NT2/D1 (cell line): ENCODE data around the gene AGBL2.

ENCODE experiments used
- SUZ12 ChIP-seq: IDR thresholded peaks from 2 replicates; pipeline ENCODE4 v1.6.1; 2011; ENCODE audit not compliant: insufficient read length, insufficient read depth; ENCODE audit errors: extremely low read depth
- YY1 ChIP-seq: IDR thresholded peaks from 2 replicates; pipeline ENCODE4 v1.6.1; 2011; ENCODE audit not compliant: insufficient read length, insufficient read depth
- ZNF274 ChIP-seq: IDR thresholded peaks from 2 replicates; pipeline ENCODE4 v1.6.1; 2011; ENCODE audit warnings: mild to moderate bottlenecking, low read depth, low read length

DNA sequence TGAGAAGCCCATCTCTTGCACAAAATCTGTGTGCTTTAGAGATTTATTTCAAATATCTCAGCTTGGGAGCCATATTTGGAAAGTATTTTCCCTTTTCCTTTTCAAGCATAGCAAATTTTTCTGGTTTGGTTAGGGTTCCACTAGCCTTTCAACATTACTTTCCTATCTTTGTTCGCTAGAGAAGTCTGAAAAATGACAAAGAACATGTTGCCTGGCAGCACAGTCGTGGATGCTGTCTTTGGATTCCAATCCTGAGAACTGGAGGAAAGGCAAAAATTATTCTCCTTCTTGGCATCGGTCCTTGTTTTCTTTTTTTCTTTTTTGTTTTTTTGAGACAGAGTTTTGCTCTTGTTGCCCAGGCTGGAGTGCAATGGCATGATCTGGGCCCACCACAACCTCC, 65.9 kb downstream of the AGBL2 start:
- TF ChIP-seq YY1 (no peak), ZNF274 (no peak), SUZ12 (no peak)
